ENCODE measurements around the gene MORC3. TPM values are rescaled to one million over a fixed set of nuclear protein-coding genes. Genes with fewer than 3 reads are reported as not detected.

The MORC3 gene
- total RNA-seq, 1 donor from 2014 or later, result 42.3 TPM

DNA sequence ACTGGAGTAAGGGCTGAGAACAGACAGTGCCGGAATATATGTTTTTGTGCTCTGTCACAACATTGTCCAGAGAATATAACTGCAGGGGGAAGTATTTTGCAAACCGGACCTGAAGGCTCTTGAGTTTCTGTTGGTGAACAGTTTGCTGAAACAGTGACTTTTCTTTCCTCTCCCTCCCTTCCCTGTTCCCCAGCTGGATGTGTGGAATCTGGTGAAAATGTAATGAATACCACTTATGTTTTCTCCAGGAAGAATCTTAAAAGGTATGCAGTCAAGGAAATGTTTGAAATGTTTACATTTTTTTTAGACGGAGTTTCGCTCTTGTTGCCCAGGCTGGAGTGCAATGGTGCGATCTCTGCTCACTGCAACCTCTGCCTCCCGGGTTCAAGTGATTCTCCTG is 88.6 kb downstream of the MORC3 start:
- H3K36me3 ChIP-seq, result no peaks in the 10 kb centered on the region
- no peaks in the 10 kb centered on the region for H3K4me1 ChIP-seq
- H3K27me3 ChIP-seq (ENCODE audit: low read depth), result no peaks in the 10 kb centered on the region
- no peak for DNase-seq
- no peaks in the 10 kb centered on the region for H3K9me3 ChIP-seq
- ATAC-seq, result no peak
- intact Hi-C loops (cut with DNase I), result no loop called here
- TF ChIP-seq, protein P1, sequence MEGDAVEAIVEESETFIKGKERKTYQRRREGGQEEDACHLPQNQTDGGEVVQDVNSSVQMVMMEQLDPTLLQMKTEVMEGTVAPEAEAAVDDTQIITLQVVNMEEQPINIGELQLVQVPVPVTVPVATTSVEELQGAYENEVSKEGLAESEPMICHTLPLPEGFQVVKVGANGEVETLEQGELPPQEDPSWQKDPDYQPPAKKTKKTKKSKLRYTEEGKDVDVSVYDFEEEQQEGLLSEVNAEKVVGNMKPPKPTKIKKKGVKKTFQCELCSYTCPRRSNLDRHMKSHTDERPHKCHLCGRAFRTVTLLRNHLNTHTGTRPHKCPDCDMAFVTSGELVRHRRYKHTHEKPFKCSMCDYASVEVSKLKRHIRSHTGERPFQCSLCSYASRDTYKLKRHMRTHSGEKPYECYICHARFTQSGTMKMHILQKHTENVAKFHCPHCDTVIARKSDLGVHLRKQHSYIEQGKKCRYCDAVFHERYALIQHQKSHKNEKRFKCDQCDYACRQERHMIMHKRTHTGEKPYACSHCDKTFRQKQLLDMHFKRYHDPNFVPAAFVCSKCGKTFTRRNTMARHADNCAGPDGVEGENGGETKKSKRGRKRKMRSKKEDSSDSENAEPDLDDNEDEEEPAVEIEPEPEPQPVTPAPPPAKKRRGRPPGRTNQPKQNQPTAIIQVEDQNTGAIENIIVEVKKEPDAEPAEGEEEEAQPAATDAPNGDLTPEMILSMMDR (IDR thresholded peaks at IDR 0.05), result no peak
- no peak overlapping the region for H3K4me3 ChIP-seq
- H3K27ac ChIP-seq, result no peak overlapping the region

DNA sequence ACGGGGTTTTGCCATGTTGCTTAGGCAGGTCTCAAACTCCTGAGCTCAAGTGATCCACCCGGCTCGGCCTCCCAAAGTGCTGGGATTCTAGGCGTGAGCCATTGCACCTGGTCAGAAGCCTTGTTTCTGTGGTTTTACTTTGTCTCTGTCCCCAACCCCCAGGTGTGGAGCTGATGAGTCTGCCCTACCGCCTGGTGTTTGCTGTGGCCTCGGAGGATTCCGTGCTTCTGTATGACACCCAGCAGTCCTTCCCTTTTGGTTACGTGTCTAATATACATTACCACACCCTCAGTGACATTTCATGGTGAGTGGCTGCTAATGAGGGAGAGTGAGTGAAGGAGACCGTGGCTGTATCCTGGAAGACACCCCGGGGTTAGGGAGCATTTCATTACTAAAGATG is 91.3 kb downstream of the MORC3 start:
- H3K36me3 ChIP-seq, result peaks cover 5% of the 10 kb centered on the region
- DNase-seq (no peak), ATAC-seq (no peak)
- TF ChIP-seq, protein P1 (IDR thresholded peaks at IDR 0.05), result no peak
- H3K9me3 ChIP-seq, result no peaks in the 10 kb centered on the region
- intact Hi-C loops (cut with DNase I), result no loop called here
- H3K27me3 ChIP-seq (ENCODE audit: low read depth), result no peaks in the 10 kb centered on the region
- H3K4me3 ChIP-seq, result no peak overlapping the region
- no peak overlapping the region for H3K27ac ChIP-seq
- H3K4me1 ChIP-seq, result no peaks in the 10 kb centered on the region

DNA sequence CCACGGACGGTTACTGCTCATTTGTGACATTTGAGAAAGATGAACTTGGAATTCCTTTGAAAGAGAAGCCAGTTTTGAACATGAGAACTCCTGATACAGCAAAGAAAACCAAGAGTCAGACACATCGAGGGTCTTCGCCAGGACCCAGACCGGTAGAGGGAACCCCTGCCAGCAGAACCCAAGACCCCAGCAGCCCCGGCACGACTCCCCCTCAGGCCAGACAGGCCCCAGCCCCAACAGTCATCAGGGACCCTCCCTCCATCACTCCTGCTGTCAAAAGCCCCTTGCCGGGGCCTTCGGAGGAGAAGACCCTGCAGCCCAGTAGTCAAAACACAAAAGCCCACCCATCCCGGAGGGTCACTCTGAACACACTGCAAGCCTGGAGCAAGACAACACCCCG is 92.9 kb downstream of the MORC3 start:
- Histone ChIP-seq H3K27me3 (ENCODE audit: low read depth) (no peaks in the 10 kb centered on the region), H3K9me3 (no peaks in the 10 kb centered on the region), H3K4me3 (no peak overlapping the region), H3K36me3 (peaks cover 7% of the 10 kb centered on the region), H3K4me1 (no peaks in the 10 kb centered on the region), H3K27ac (no peak overlapping the region)
- intact Hi-C loops (cut with DNase I), result no loop called here
- TF ChIP-seq, protein P1 (IDR thresholded peaks at IDR 0.05), result no peak
- no peak for DNase-seq
- no peak for ATAC-seq

DNA sequence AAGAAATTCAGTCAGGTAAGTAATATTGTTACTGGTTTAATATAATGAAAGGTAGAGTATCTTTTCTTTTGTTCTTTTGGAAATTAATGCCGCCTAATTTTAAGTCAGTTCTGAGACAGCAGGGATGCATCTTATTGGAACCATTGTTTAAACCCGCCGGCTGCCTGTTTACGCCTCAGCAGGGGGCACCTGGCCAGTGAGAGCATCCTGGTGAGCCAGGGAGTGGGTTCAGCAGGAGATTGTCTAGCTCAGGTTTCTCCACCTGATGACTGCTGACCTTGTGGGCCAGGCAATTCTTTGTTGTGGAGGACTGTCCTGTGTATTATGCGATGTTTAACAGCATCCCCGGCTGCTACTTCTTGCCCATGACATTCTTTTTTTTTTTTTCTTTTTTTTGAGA is 95.4 kb downstream of the MORC3 start:
- Histone ChIP-seq H3K27me3 (ENCODE audit: low read depth) (no peaks in the 10 kb centered on the region), H3K9me3 (no peaks in the 10 kb centered on the region), H3K4me1 (peaks cover 4% of the 10 kb centered on the region), H3K36me3 (peaks cover 7% of the 10 kb centered on the region), H3K27ac (no peak overlapping the region), H3K4me3 (no peak overlapping the region)
- DNase-seq (no peak), ATAC-seq (no peak)
- TF ChIP-seq, protein P1 (IDR thresholded peaks at IDR 0.05), result no peak
- intact Hi-C loops (cut with DNase I), result no loop called here

DNA sequence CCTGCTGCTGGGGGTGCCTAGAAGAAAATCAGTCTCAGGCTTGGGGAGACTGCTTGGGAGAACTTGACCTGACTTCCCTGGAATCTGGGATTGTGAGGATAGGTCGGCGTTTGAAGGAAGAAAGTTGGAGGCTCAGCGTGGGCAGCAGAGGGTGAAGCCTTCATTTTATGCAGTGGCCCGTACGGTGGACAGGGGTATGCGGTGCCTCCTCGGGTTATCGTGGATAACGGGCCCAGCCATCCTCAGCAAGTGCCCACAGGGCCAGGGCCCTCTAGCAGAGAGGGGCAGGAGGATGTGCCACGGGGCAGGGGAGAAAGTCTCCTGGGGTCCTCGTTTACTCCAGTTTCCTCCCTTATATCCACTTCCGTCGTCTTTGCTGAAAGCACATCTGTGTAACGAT is 99.2 kb downstream of the MORC3 start:
- Histone ChIP-seq H3K36me3 (peaks cover 7% of the 10 kb centered on the region), H3K27me3 (ENCODE audit: low read depth) (no peaks in the 10 kb centered on the region), H3K4me3 (no peak overlapping the region), H3K4me1 (peaks cover 4% of the 10 kb centered on the region), H3K27ac (no peak overlapping the region), H3K9me3 (no peaks in the 10 kb centered on the region)
- intact Hi-C loops (cut with DNase I), result no loop called here
- DNase-seq (no peak), ATAC-seq (no peak)
- TF ChIP-seq, protein P1 (IDR thresholded peaks at IDR 0.05), result no peak

DNA sequence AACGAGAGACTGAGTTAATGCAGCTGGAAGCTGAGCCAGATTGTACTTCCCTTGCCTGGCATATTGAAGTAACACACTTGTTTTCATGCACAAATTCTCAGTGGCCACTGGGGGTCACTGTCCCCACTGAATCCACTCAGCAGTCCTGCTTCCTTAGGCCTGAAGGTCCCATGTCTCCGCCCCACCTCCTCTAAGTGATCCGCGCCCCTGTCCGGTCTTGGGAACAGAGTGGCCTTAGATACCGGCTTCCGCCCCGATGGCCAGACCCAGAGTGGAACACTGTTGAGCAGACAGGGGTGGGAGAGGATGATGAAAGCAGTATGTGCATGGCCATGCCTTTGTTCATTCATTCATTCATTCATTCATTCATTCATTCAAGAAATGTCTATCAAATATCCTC is 100.0 kb downstream of the MORC3 start:
- DNase-seq, result peak; percentile 83
- Histone ChIP-seq H3K4me3 (no peak overlapping the region), H3K27ac (no peak overlapping the region), H3K36me3 (peaks cover 7% of the 10 kb centered on the region), H3K27me3 (ENCODE audit: low read depth) (no peaks in the 10 kb centered on the region), H3K4me1 (peaks cover 4% of the 10 kb centered on the region), H3K9me3 (no peaks in the 10 kb centered on the region)
- intact Hi-C loops (cut with DNase I), result no loop called here
- TF ChIP-seq, protein P1 (IDR thresholded peaks at IDR 0.05), result peak; percentile 76
- ATAC-seq, result peak; percentile 92 to 94

Data from lower lobe of right lung (tissue), 2 donors.